OCI-LY7 (cell line): Measurements from ENCODE around the gene B3GLCT. TPM values are rescaled to one million over a fixed set of nuclear protein-coding genes. Genes with fewer than 3 reads are reported as not detected.

Experiments
- BruUV-seq: library from RNA; stranded (reverse); fragments of 400-500 nt; replicated peaks from 2 replicates; lab custom pipeline; 2021; lab: Mats Ljungman, UMichigan
- CTCF ChIA-PET: fragments of 300-600 bp; sonication (Branson Sonifier 250); formaldehyde crosslinking; loops from one replicate; lab custom pipeline; 2022; ENCODE audit warnings: antibody characterized with exemption; ENCODE audit not compliant: unreplicated experiment; lab: Charles Lee
- POLR2A ChIA-PET: fragments of 300-600 bp; sonication (Branson Sonifier 250); formaldehyde crosslinking; loops from one replicate; lab custom pipeline; 2022; ENCODE audit warnings: antibody characterized with exemption; lab: Charles Lee
- DNase-seq: peaks from one replicate; pipeline ENCODE4 v3.0.0-alpha.2; 2015; ENCODE audit warnings: low spot score
- H2AFZ ChIP-seq: fragments of 200-600 bp; sonication (generic), shearing (Covaris generic); 2 replicates; pipeline ENCODE4 v1.6.1; 2014; ENCODE audit warnings: mild to moderate bottlenecking, antibody characterized with exemption, low read length, moderate library complexity
- H3K27ac ChIP-seq: fragments of 200-600 bp; sonication (generic); 2 replicates; pipeline ENCODE4 v1.5.1; 2014; ENCODE audit warnings: mixed run types, low read depth, mild to moderate bottlenecking, moderate library complexity, low read length, inconsistent platforms; ENCODE audit not compliant: poor library complexity, severe bottlenecking
- H3K36me3 ChIP-seq: fragments of 200-600 bp; sonication (generic); 2 replicates; pipeline ENCODE4 v1.6.1; 2014; ENCODE audit warnings: mild to moderate bottlenecking, antibody characterized with exemption, low read length, moderate library complexity, mixed read lengths; ENCODE audit not compliant: insufficient read depth
- H3K4me1 ChIP-seq: fragments of 200-600 bp; sonication (generic); 2 replicates; pipeline ENCODE4 v1.5.1; 2014; ENCODE audit warnings: mild to moderate bottlenecking, low read length; ENCODE audit not compliant: insufficient read depth, poor library complexity, severe bottlenecking
- H3K4me2 ChIP-seq: fragments of 200-600 bp; sonication (generic); 2 replicates; pipeline ENCODE4 v1.6.1; 2014; ENCODE audit warnings: mild to moderate bottlenecking, low read length
- H3K4me3 ChIP-seq: fragments of 200-600 bp; sonication (generic); 2 replicates; pipeline ENCODE4 v1.5.1; 2014; ENCODE audit warnings: mild to moderate bottlenecking, low read depth, low read length; ENCODE audit not compliant: poor library complexity, severe bottlenecking
- H3K79me2 ChIP-seq: fragments of 200-600 bp; sonication (generic); 2 replicates; pipeline ENCODE4 v1.6.1; 2016; ENCODE audit warnings: low read depth, mild to moderate bottlenecking, low read length, moderate library complexity, mixed read lengths; ENCODE audit not compliant: insufficient read depth
- H3K9me2 ChIP-seq: fragments of 200-600 bp; sonication (generic); 2 replicates; pipeline ENCODE4 v1.6.1; 2016; ENCODE audit warnings: mild to moderate bottlenecking, low read length, mixed read lengths; ENCODE audit not compliant: insufficient read depth
- H3K9me3 ChIP-seq: fragments of 200-600 bp; sonication (generic); 2 replicates; pipeline ENCODE4 v1.6.1; 2014; ENCODE audit warnings: mild to moderate bottlenecking, mixed run types, low read length, mixed read lengths
- H4K20me1 ChIP-seq: fragments of 200-600 bp; sonication (generic); 2 replicates; pipeline ENCODE4 v1.6.1; 2014; ENCODE audit warnings: mild to moderate bottlenecking, antibody characterized with exemption, low read length, moderate library complexity, mixed read lengths; ENCODE audit not compliant: insufficient read depth
- CTCF ChIP-seq: fragments of 200-600 bp; sonication (generic); conservative IDR thresholded peaks from 2 replicates; pipeline ENCODE4 v1.5.1; 2014; ENCODE audit warnings: mild to moderate bottlenecking, antibody characterized with exemption, low read length, moderate library complexity, mixed read lengths
- EZH2phosphoT487 ChIP-seq: fragments of 200-600 bp; sonication (generic); IDR thresholded peaks from 2 replicates; pipeline ENCODE4 v1.6.1; 2018; ENCODE audit warnings: low read depth, borderline replicate concordance, mild to moderate bottlenecking, mixed run types, antibody characterized with exemption, low read length, moderate library complexity, mixed read lengths
- intact Hi-C: fragments of 100-400 bp; cut with micrococcal nuclease; formaldehyde crosslinking; loops from one replicate; pipeline ENCODE4 v1.10.0; 2022; ENCODE audit not compliant: unreplicated experiment
- total RNA-seq, 2 experiments: library from RNA; depleted of rRNA in 1 of 2; stranded (reverse); fragments of >200 nt in 1 of 2; shearing (Covaris generic) in 1 of 2; gene quantifications; 2 replicates each; pipeline ENCODE4 v1.2.3, GENCODE V29; 2014 to 2022

The B3GLCT gene
- total RNA-seq, 2 experiments from 2014 or later = 3.7 to 4.3 TPM

- Histone ChIP-seq H3K9me3 (no peaks in the 10 kb centered on the region), H3K4me3 (peak overlapping the region; percentile 89), H3K4me1 (peaks cover 16% of the 10 kb centered on the region), H2AFZ (peak overlapping the region; percentile 48; the same call in 1 of the 2 replicates), H3K27ac (no peak overlapping the region), H3K9me2 (no peaks in the 10 kb centered on the region), H3K79me2 (no peaks in the 10 kb centered on the region), H4K20me1 (no peaks in the 10 kb centered on the region), H3K4me2 (peak overlapping the region; percentile 58), H3K36me3 (no peaks in the 10 kb centered on the region)
- DNase-seq = no peak
- BruUV-seq = no TSS peak
- CTCF ChIA-PET = interaction anchor here (1.1 to 1.2 kb wide), 2 partner anchors 20 to 37 kb away, joined by 3 read pairs; no protein-coding TSS in a partner anchor
- TF ChIP-seq EZH2phosphoT487 = no peak
- TF ChIP-seq CTCF = no peak
- POLR2A ChIA-PET = interaction anchor here (1.2 kb wide), 1 partner anchor 37 kb away, joined by 3 read pairs; the partner anchor contains the start of gene HSPH1
- intact Hi-C loops = loop anchor here (1.0 kb wide), 1 partner anchor 225 kb away; no protein-coding TSS in a partner anchor
Observed at GRCh38 chr13:31199527-31199848, 287 bp upstream of the B3GLCT start.

GRCh38 chr13:31200637-31200971, 829 bp downstream of the B3GLCT start:
- intact Hi-C loops = loop anchor here (1.0 to 5.0 kb wide), 4 partner anchors 38 to 542 kb away; no protein-coding TSS in a partner anchor
- Histone ChIP-seq H2AFZ (peak overlapping the region; percentile 88; the same call in 1 of the 2 replicates), H4K20me1 (no peaks in the 10 kb centered on the region), H3K4me1 (peaks cover 16% of the 10 kb centered on the region), H3K9me2 (no peaks in the 10 kb centered on the region), H3K9me3 (no peaks in the 10 kb centered on the region), H3K36me3 (no peaks in the 10 kb centered on the region), H3K4me2 (peak overlapping the region; percentile 87), H3K27ac (peak overlapping the region; percentile 74), H3K79me2 (no peaks in the 10 kb centered on the region), H3K4me3 (peak overlapping the region; percentile 89)
- CTCF ChIA-PET = interaction anchor here (1.0 kb wide), 1 partner anchor 13 kb away, joined by 3 read pairs; no protein-coding TSS in a partner anchor
- BruUV-seq = no TSS peak
- TF ChIP-seq EZH2phosphoT487 = no peak
- no peak for TF ChIP-seq CTCF
- peak; percentile 62 for DNase-seq
- POLR2A ChIA-PET = no interaction called here
